Measurements from ENCODE around the gene FAM25A. TPM values are rescaled to one million over a fixed set of nuclear protein-coding genes. Genes with fewer than 3 reads are reported as not detected.

The FAM25A gene
- polyA plus RNA-seq, 1 of the 3 experiments (the other 2 are of a cell fraction) = not detected

- Histone ChIP-seq H3K27ac (ENCODE audit: low read depth in 2 of 2, low read length in 1 of 2) (no peak overlapping the region), H4K20me1 (ENCODE audit: insufficient read depth) (no peaks in the 10 kb centered on the region), H3K4me1 (ENCODE audit: control insufficient read depth in 1 of 2, insufficient read depth in 2 of 2, low read depth in 1 of 2, low read length in 1 of 2) (no peaks in the 10 kb centered on the region), H3K9me3 (no peaks in the 10 kb centered on the region), H3K4me2 (no peak overlapping the region), H3F3A (replicated peaks; ENCODE audit: insufficient read depth) (no peaks in the 10 kb centered on the region), H3K9me2 (no peaks in the 10 kb centered on the region), H3K27me3 (ENCODE audit: insufficient read depth) (no peaks in the 10 kb centered on the region), H3K79me2 (ENCODE audit: insufficient read depth) (no peaks in the 10 kb centered on the region), H3K4me3 (ENCODE audit: low read depth in 2 of 2, low read length in 1 of 2) (no peak overlapping the region), H3K9ac (no peak overlapping the region), H3K36me3 (replicated peaks in 1 of 2; ENCODE audit: control insufficient read depth in 1 of 2, insufficient read depth in 2 of 2, low read length in 1 of 2) (no peaks in the 10 kb centered on the region), H2AFZ (ENCODE audit: low read depth) (no peak overlapping the region)
- ChIA-PET POLR2A (no interaction called here), CTCF (no interaction called here)
- TF ChIP-seq JUND (IDR thresholded peaks at IDR 0.05) (no peak), RCOR1 (IDR thresholded peaks at IDR 0.05; ENCODE audit: low read length) (no peak), CTCF (IDR thresholded peaks at IDR 0.05) (no peak), FOXM1 (IDR thresholded peaks at IDR 0.05; ENCODE audit: low read depth) (no peak), MEF2A (IDR thresholded peaks at IDR 0.05; ENCODE audit: borderline replicate concordance, low read depth) (no peak), EP300 (IDR thresholded peaks at IDR 0.05; ENCODE audit: borderline replicate concordance in 1 of 2, low read depth in 1 of 2, low read length in 1 of 2) (no peak), SMC3 (IDR thresholded peaks at IDR 0.05; ENCODE audit: low read depth, low read length) (no peak), RFX5 (IDR thresholded peaks at IDR 0.05; ENCODE audit: low read length) (no peak), PBX3 (IDR thresholded peaks at IDR 0.05) (no peak), GABPA (IDR thresholded peaks at IDR 0.05; ENCODE audit: low read depth) (no peak), MAX (IDR thresholded peaks at IDR 0.05; ENCODE audit: low read depth) (no peak), ELF1 (IDR thresholded peaks at IDR 0.05) (no peak), TAF1 (IDR thresholded peaks at IDR 0.05; ENCODE audit: borderline replicate concordance, low read depth, low read length) (no peak)
- DNase-seq = no peak
- 83% methylated on average over 7 of the region's 28 CpGs for WGBS (ENCODE audit: low lambda C conversion rate)
Observed at GRCh38 chr10:87030912-87031635, 11.0 kb downstream of the FAM25A start.

- no peaks in the 10 kb centered on the region for H3F3A ChIP-seq (replicated peaks; ENCODE audit: insufficient read depth)
- no peaks in the 10 kb centered on the region for H4K20me1 ChIP-seq (ENCODE audit: insufficient read depth)
- TF ChIP-seq TEAD4 (IDR thresholded peaks at IDR 0.05; ENCODE audit: borderline replicate concordance, insufficient read depth) (no peak), FOXM1 (IDR thresholded peaks at IDR 0.05; ENCODE audit: low read depth) (no peak), REST (IDR thresholded peaks at IDR 0.05; ENCODE audit: low read depth, low read length) (no peak), ELF1 (IDR thresholded peaks at IDR 0.05) (no peak), RCOR1 (IDR thresholded peaks at IDR 0.05; ENCODE audit: low read length) (no peak), SMC3 (IDR thresholded peaks at IDR 0.05; ENCODE audit: low read depth, low read length) (no peak), USF2 (IDR thresholded peaks at IDR 0.05; ENCODE audit: borderline replicate concordance, low read depth, low read length) (no peak), SIN3A (IDR thresholded peaks at IDR 0.05; ENCODE audit: borderline replicate concordance, low read depth, low read length) (no peak), MEF2A (IDR thresholded peaks at IDR 0.05; ENCODE audit: borderline replicate concordance, low read depth) (no peak), YY1 (IDR thresholded peaks at IDR 0.05; ENCODE audit: low read depth) (no peak), NRF1 (IDR thresholded peaks at IDR 0.05; ENCODE audit: low read depth, low read length) (no peak)
- DNase-seq = no peak
- H3K4me2 ChIP-seq = no peak overlapping the region
- H3K27me3 ChIP-seq (ENCODE audit: insufficient read depth) = no peaks in the 10 kb centered on the region
- H3K4me3 ChIP-seq (ENCODE audit: low read depth in 2 of 2, low read length in 1 of 2) = no peak overlapping the region
- H3K9me3 ChIP-seq = no peaks in the 10 kb centered on the region
- H3K9ac ChIP-seq = no peak overlapping the region
- H3K4me1 ChIP-seq (ENCODE audit: control insufficient read depth in 1 of 2, insufficient read depth in 2 of 2, low read depth in 1 of 2, low read length in 1 of 2) = no peaks in the 10 kb centered on the region
- 89% methylated on average over 1 of the region's 1 CpG for WGBS (ENCODE audit: low lambda C conversion rate)
- H3K27ac ChIP-seq (ENCODE audit: low read depth in 2 of 2, low read length in 1 of 2) = no peak overlapping the region
- H2AFZ ChIP-seq (ENCODE audit: low read depth) = no peak overlapping the region
- H3K36me3 ChIP-seq (replicated peaks in 1 of 2; ENCODE audit: control insufficient read depth in 1 of 2, insufficient read depth in 2 of 2, low read length in 1 of 2) = no peaks in the 10 kb centered on the region
- ChIA-PET CTCF (interaction anchor here (0.7 to 1.6 kb wide), 2 partner anchors 8 to 370 kb away, joined by 3 to 4 read pairs; no protein-coding TSS in a partner anchor), POLR2A (interaction anchor here (0.7 kb wide), 1 partner anchor 553 kb away, joined by 5 read pairs; no protein-coding TSS in a partner anchor)
- no peaks in the 10 kb centered on the region for H3K9me2 ChIP-seq
- H3K79me2 ChIP-seq (ENCODE audit: insufficient read depth) = no peaks in the 10 kb centered on the region
Observed at GRCh38 chr10:87036623-87037022, 16.5 kb downstream of the FAM25A start.
